Naive thymus-derived CD8-positive, alpha-beta T cell (primary cell): ENCODE measurements around the gene FNDC10. TPM values are rescaled to one million over a fixed set of nuclear protein-coding genes. Genes with fewer than 3 reads are reported as not detected.
A peak's percentile ranks its signal among the peaks of the same experiment; 100 is the strongest.
"Not testable (repeated sequence)": the region's sequence is repeated elsewhere in the genome, so short reads cannot be mapped to it uniquely, and the experiment has no call there.

Source experiments
- ATAC-seq, 2 donors: fragments of 150-1000 bp; cut with Tn5 transposase in 1 of 2; sonication (Bioruptor Pico), chemical (Tn5 transposase) in 1 of 2; 1 replicate in 1 of 2; 2 replicates in 1 of 2; pipeline ENCODE4 v1.10.0; 2021; ENCODE audit warnings: mild to moderate bottlenecking in 2 of 2, moderate library complexity in 2 of 2
- POLR2A ChIA-PET: fragments of 350-600 bp; sonication (Branson Sonifier 250); formaldehyde crosslinking; loops from one replicate; lab custom pipeline; 2021; ENCODE audit warnings: antibody characterized with exemption; lab: Charles Lee
- DNase-seq, 10 donors: peaks; one replicate each; pipeline versions ENCODE4 v3.0.0 to v3.0.0-alpha.2; 2020 to 2022
- H3K27ac Mint-ChIP-seq, 10 donors: one replicate each; pipeline ENCODE4 v1.8.0; 2020 to 2022; ENCODE audit warnings: mild to moderate bottlenecking in 10 of 10, mixed read lengths in 10 of 10, moderate library complexity in 4 of 10, inconsistent platforms in 1 of 10
- H3K27me3 Mint-ChIP-seq, 5 donors: one replicate each; pipeline ENCODE4 v1.8.0; 2021 to 2022; ENCODE audit warnings: mixed read lengths in 5 of 5
- H3K36me3 Mint-ChIP-seq, 3 donors: one replicate each; pipeline ENCODE4 v1.8.0; 2020 to 2022; ENCODE audit warnings: mixed read lengths in 3 of 3, mild to moderate bottlenecking in 2 of 3, inconsistent platforms in 1 of 3
- H3K4me1 Mint-ChIP-seq, 4 donors: one replicate each; pipeline ENCODE4 v1.8.0; 2021 to 2022; ENCODE audit warnings: mixed read lengths in 4 of 4
- H3K4me3 Mint-ChIP-seq, 10 donors: one replicate each; pipeline ENCODE4 v1.8.0; 2020 to 2022; ENCODE audit warnings: mild to moderate bottlenecking in 10 of 10, mixed read lengths in 10 of 10, moderate library complexity in 6 of 10, inconsistent platforms in 1 of 10
- H3K9me3 Mint-ChIP-seq, 9 donors: one replicate each; pipeline ENCODE4 v1.8.0; 2020 to 2022; ENCODE audit warnings: mixed read lengths in 9 of 9, mild to moderate bottlenecking in 3 of 9, inconsistent platforms in 1 of 9, moderate library complexity in 1 of 9
- polyA plus RNA-seq, 3 donors: library from polyadenylated mRNA; unstranded; fragments of 300-500 nt; fragmentation: Illumina TruSeq; gene quantifications; one replicate each; pipeline ENCODE4 v1.2.3, GENCODE V29; 2021
- total RNA-seq, 8 experiments: library from RNA in 2 of 8; stranded (reverse) in 2 of 8; gene quantifications; one replicate each; pipeline ENCODE4 v1.2.3 and lab custom pipeline; 2021 to 2026

FNDC10 gene
- total RNA-seq (1 to 10 TPM; 3.7 to 3.8 TPM), polyA plus RNA-seq (1 to 10 TPM in 1 of 3 donors, under 1 TPM in 2; 0.75 to 2.4 (median 0.89) TPM), total RNA-seq (lab: John Stamatoyannopoulos, UW) (0.98 to 3.8 (median 2.4) reads per million in 6 experiments)

DNA sequence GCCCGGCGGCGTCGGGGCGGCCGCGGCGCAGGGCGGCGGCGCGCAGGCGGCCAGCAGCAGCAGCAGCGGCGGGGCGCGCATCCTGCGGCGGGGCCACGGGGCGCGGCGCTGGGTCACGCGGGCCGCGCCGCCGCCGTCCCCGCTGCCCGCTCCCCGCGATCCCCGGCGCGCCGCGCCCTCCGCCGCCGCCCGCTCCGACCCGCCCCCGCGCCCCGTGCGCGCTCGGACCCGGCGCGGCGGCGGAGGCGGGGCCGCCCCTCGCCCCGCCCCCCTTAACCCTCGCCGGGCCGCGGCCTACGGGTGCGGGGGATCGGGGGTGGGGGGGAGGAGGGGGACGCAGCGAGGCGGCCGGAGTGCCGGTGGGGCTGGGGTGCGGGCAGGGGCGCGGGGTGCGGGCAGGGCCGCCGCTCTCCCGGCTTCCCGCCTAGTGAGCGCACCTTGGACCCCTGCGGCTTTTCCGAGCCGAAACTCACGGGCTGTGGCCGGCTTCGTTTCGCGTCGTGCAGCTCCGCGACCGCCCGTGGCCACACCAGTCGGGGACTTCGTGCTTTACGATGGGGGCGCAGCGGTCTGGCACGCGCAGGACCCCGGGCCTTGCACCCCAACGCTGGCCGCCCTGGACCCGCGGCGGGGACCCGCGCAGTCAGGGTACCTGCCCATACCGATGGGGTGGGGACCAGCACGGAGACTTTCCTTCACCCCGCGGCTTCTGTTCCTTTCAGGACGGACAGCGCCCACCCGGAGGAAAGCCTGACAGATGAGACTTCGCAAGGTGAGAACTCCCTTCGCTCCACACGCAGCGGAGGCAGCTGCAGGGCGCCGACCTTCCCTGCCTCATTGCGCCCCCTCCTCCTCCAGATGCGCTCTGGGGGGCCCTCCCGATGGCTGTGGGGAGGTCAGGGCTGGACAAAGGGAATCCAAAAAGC, at the start of gene FNDC10:
Gene FNDC10 (minus strand): TSS at position 201 of the 926 bp plus-strand sequence. CDS start 120 bp downstream, at position 81.
- DNase-seq (no peak), ATAC-seq (peak in 1 of 2 donors; percentile 5)
- Mint-ChIP-seq H3K9me3 (no peaks in the 10 kb centered on the region), H3K4me1 (peaks cover 5 to 11% (median 8%) of the 10 kb centered on the region in 4 donors), H3K27me3 (peaks cover 0 to 11% (median 0%) of the 10 kb centered on the region in 5 donors), H3K4me3 (peak within 1 kb of the TSS; percentile 59 to 86 (median 81)), H3K36me3 (no peaks in the 10 kb centered on the region), H3K27ac (peak within 1 kb of the TSS in 3 of 10 donors; percentile 53 to 65 (median 60))
- POLR2A ChIA-PET: interaction anchor here (0.7 to 1.0 kb wide), 2 partner anchors 14 to 95 kb away, joined by 3 to 6 read pairs; no protein-coding TSS in a partner anchor

DNA sequence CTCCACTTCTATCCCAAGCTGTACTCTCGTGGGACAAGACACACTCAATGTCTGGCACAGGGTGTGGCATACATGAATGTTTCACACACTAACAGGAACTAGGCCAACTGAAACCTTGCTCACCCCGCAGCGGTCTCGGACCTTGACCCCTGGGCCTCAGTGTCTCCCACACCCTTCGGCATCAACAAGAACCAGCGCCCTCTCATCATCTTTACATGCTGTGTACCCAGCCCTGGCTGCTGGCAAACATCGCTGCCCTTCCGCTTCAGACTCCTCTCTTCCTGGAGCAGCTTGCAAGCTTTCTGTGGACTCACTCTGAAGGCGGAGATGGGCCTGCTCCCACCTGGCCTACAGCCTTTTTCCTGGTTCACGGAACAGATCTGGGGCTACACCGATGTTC, 48.3 kb upstream of the FNDC10 start:
- H3K9me3 Mint-ChIP-seq, DNase-seq, H3K4me3 Mint-ChIP-seq, POLR2A ChIA-PET, ATAC-seq, H3K4me1 Mint-ChIP-seq, H3K27me3 Mint-ChIP-seq: not testable (repeated sequence)
- Mint-ChIP-seq H3K27ac (peak overlapping the region in 4 of 10 donors; percentile 12 to 68 (median 42)), H3K36me3 (peaks cover 5 to 72% (median 16%) of the 10 kb centered on the region in 3 donors)

DNA sequence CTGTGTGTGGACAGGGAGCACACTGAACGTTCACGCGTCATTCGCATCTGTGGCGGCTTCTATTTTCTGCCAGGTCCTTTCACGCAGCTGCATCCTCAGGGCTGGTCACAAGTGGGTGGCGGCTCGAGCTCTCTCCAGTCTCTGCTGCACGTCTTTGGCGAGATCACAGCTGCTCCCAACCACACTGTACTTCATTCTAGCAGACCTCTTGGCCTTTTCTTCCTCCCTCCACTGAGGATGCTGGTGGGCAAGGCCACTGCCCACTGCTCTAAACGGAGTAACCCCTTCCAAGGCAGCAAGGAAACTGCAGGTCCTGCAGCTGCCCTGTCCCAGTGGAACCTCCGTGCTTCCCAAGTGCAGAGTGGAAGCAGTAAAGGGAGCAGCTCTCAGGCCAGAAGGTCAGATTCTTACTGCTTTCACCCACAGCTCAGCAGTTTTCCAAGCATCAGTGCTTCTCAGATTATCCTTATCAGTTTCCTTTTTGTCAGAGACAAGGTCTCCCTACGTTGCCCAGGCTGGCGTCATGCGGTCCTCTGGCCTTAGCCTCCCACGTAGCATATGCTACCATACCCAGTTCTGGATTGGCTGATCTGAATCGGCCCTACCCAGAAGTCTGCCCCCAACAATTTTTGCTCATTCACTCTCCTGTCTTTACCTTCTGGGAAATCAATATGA, 47.8 kb upstream of the FNDC10 start:
- H3K4me1 Mint-ChIP-seq, H3K4me3 Mint-ChIP-seq, H3K27me3 Mint-ChIP-seq, H3K9me3 Mint-ChIP-seq, DNase-seq, POLR2A ChIA-PET, ATAC-seq: not testable (repeated sequence)
- Mint-ChIP-seq H3K27ac (peak overlapping the region in 4 of 10 donors; percentile 12 to 68 (median 42)), H3K36me3 (peaks cover 5 to 67% (median 16%) of the 10 kb centered on the region in 3 donors)

DNA sequence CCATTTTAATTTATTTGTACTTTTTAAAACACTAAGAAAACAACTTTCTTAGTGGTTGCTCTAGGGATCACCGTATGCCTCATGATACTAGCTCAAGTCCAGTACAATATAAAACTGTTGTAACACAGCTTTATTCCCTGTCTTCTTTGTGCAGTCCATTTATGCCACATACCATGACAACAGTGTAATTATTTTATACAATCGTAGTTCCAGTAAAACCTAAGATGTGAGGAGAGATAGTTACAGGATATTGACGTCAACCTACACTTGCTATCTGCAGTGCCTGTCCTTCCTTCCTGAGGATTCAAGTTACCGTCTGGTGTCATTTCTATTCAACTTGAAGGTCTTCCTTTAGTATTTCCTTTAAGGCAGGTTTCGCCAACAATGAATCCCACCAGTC, 46.4 kb upstream of the FNDC10 start:
- POLR2A ChIA-PET, H3K27me3 Mint-ChIP-seq: not testable (repeated sequence)

DNA sequence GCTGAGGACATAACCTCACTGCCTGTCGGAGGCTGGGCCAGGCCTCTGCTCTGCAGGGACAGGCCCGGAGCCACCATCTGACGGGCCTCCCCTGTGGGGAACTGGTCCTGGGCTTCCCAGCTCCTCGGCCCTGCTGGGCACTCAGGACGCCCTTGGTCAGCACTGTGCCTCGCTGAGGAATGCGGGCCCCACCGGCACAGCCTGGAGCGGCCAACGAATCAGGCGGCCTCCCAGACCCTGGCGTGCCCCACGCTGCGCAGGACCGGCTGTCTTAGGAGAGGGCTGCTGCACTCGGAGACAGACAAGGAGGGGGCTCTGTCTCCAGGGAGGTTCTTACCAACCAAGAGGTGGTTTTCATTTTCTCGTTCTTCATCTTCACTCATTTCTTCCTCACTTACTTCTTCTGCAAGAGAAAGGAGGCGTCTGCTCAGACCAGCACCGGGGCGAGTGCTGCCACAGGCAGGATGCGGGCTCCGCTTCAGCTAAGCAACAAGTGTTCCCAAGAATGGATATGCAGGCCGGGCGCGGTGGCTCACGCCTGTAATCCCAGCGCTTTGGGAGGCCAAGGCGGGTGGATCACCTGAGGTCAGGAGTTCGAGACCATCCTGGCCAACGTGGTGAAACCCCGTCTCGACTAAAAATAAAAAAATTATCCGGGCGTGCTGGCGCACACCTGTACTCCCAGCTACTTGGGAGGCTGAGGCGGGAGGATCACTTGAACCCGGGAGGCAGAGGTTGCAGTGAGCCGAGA, 41.0 kb upstream of the FNDC10 start:
- POLR2A ChIA-PET: not testable (repeated sequence)
- peaks cover 0 to 24% (median 3%) of the 10 kb centered on the region in 3 donors for H3K36me3 Mint-ChIP-seq

More for the DNA sequence above, 46.4 kb upstream of the FNDC10 start:
- not testable (repeated sequence) for H3K4me1 Mint-ChIP-seq, ATAC-seq, H3K9me3 Mint-ChIP-seq, H3K27ac Mint-ChIP-seq, DNase-seq, H3K4me3 Mint-ChIP-seq
- peaks cover 5 to 53% (median 10%) of the 10 kb centered on the region in 3 donors for H3K36me3 Mint-ChIP-seq

DNA sequence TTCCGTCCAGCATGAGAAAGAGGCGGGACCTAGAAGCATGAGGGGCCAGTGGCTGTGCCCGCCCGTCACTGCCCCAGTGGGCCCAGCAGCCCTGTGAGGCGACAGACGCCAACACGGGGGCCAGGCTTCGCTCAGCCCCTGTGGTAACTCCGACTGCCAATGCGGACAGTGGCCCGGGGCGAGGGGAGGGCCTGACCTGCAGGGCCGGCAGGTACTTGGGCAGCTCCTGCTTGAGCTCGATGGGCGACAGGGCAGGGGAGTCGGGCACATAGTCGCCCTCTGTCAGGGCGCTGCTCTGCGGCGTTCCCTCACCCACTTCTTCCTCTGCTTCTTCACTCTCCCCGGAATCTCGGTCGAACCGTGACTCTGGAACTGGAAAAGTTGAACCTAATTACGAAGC, 40.1 kb upstream of the FNDC10 start:
- H3K9me3 Mint-ChIP-seq, H3K27ac Mint-ChIP-seq, POLR2A ChIA-PET, ATAC-seq, H3K27me3 Mint-ChIP-seq, DNase-seq, H3K4me3 Mint-ChIP-seq, H3K4me1 Mint-ChIP-seq: not testable (repeated sequence)
- H3K36me3 Mint-ChIP-seq: peaks cover 0 to 20% (median 0%) of the 10 kb centered on the region in 3 donors

More for the DNA sequence above, 41.0 kb upstream of the FNDC10 start:
- not testable (repeated sequence) for DNase-seq, H3K4me1 Mint-ChIP-seq, H3K9me3 Mint-ChIP-seq, H3K4me3 Mint-ChIP-seq, H3K27ac Mint-ChIP-seq, H3K27me3 Mint-ChIP-seq, ATAC-seq

DNA sequence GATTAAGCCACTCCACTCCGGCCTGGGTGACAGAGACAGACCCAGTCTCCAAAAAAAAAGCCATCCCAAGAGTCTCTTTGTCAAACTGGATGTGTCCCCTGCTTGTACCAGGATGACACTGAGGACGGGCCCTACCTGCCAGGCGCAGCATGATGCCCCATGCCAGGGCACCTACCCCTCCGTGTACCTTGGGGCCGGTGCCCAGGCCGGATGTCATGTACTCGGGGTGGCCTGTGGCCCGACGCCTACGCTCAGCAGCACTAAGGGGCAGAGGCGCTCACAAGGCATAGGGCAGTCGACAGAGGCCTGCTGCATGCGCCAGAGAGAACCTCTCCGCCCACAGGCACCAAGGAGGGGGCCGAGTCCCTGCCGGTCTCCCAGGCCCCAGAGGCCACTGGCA, 39.4 kb upstream of the FNDC10 start:
- ATAC-seq, DNase-seq, H3K27me3 Mint-ChIP-seq, POLR2A ChIA-PET, H3K4me1 Mint-ChIP-seq, H3K4me3 Mint-ChIP-seq, H3K27ac Mint-ChIP-seq, H3K9me3 Mint-ChIP-seq: not testable (repeated sequence)
- peaks cover 0 to 20% (median 0%) of the 10 kb centered on the region in 3 donors for H3K36me3 Mint-ChIP-seq

DNA sequence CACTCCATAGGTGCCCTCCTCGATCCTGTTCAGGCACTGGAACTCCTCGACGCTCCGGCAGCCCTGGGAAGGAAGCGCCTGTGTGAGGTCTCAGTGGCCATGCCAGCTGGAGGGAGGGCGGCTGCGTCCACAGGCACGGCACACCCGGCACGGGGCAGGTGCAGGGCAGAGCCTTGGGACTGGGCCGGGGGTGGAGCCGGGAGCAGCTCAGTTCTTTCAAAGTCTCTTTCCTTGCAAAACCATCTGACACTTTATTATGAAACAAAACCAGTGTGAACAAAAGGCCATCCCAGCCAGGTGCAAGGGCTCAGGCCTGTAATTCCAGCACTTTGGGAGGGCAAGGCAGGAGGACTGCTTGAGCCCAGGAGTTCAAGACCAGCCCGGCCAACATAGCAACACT, 38.6 kb upstream of the FNDC10 start:
- H3K27ac Mint-ChIP-seq, ATAC-seq, H3K4me1 Mint-ChIP-seq, H3K27me3 Mint-ChIP-seq, H3K9me3 Mint-ChIP-seq, POLR2A ChIA-PET, H3K4me3 Mint-ChIP-seq, DNase-seq: not testable (repeated sequence)
- H3K36me3 Mint-ChIP-seq: peaks cover 0 to 20% (median 0%) of the 10 kb centered on the region in 3 donors

DNA sequence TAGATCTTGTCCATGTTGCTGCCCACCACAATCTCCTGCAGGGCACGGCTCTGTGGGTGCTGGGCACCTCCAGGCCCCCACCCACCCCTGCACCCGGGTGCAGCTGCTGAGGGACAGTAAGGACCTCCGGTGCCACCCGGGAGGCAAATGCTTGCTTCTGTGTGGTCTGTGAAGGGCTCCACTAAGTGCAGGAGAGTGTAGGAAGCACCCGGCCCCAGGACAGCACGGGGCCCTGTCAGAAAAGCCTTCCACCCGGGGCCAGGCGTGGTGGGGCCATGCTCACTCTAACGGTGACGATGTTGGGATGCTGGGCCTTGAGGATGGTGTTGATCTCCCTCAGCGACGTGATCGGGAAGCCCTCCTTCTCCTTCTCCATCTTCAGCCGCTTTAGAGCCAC, 37.5 kb upstream of the FNDC10 start:
- H3K4me1 Mint-ChIP-seq, DNase-seq, ATAC-seq, H3K9me3 Mint-ChIP-seq, H3K4me3 Mint-ChIP-seq, POLR2A ChIA-PET, H3K27me3 Mint-ChIP-seq: not testable (repeated sequence)
- H3K27ac Mint-ChIP-seq: peak overlapping the region in 1 of 10 donors; percentile 5
- peaks cover 0 to 17% (median 0%) of the 10 kb centered on the region in 3 donors for H3K36me3 Mint-ChIP-seq

DNA sequence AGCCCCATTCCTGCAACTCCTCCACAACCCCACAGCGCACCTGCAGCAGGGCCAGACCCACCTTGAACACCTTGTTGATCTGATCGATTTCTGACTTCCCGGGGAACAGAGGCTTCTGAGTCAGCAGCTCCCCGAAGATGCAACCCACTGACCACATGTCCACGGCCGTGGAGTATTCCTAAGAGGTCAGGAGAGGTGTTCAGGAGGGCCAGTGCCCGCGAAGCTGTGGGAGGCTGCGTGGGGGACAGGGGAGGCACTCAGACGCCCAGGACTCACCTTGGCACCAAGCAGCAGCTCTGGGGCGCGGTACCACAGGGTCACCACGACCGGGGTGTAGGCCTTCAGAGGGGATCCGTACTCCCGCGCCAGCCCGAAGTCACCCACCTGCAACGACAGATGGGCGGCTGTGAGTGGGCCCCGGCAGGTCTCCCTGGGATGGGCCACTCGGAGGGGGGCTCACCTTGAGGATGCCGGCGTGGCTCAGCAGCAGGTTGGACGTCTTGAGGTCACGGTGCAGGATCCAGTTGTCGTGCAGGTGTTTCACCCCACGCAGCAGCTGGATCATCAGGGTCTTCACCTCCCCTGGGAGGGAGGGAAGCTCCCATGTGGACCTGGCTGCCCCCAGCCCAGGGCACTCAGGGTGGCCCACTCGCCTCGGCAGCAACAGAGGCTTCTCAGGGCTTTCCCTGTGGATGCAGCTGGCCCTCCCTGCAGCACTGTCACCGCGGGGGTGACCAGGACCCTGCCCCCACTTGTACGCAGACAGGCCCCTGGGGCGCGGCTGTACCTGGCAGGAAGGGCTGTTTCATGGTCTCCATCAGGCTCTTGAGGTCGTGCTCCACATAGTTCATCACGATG, 36.9 kb upstream of the FNDC10 start:
- H3K9me3 Mint-ChIP-seq, H3K4me1 Mint-ChIP-seq, ATAC-seq, H3K27me3 Mint-ChIP-seq, H3K4me3 Mint-ChIP-seq, POLR2A ChIA-PET: not testable (repeated sequence)
- peaks cover 0 to 17% (median 0%) of the 10 kb centered on the region in 3 donors for H3K36me3 Mint-ChIP-seq
- DNase-seq: peak in 1 of 10 donors; percentile 61
- H3K27ac Mint-ChIP-seq: peak overlapping the region in 1 of 10 donors; percentile 5

DNA sequence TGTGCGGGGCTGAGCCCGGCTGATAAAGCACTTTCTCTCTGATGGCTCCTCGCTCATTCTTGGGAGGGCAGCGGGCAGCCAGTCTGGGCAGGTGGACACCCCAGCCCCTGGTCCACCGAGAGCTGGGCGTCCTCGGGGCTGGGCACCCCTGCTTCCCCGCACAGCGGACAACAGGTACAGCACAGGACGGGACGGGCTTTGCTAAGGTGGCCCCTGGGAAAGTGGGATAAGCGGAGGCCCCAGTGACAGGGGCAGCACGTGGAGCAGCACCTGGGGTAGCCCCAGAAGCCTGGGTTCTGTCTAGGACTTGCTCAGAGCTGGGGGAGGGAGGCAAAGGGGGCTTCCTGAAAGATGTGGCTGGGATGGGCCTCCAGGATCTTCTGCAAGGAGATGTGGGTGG, 34.7 kb upstream of the FNDC10 start:
- H3K27me3 Mint-ChIP-seq, H3K4me1 Mint-ChIP-seq, POLR2A ChIA-PET, H3K4me3 Mint-ChIP-seq, H3K9me3 Mint-ChIP-seq, ATAC-seq, H3K27ac Mint-ChIP-seq: not testable (repeated sequence)
- H3K36me3 Mint-ChIP-seq: peaks cover 0 to 12% (median 0%) of the 10 kb centered on the region in 3 donors
- peak in 1 of 10 donors; percentile 56 for DNase-seq
